GM19023 (cell line): ENCODE measurements around the gene TTC28.

Experiments used
- ATAC-seq: cut with Tn5 transposase; IDR thresholded peaks from one replicate; pipeline ENCODE4 v1.9.1; 2021; ENCODE audit warnings: mild to moderate bottlenecking, moderate library complexity; ENCODE audit not compliant: unreplicated experiment

TTC28 gene

DNA sequence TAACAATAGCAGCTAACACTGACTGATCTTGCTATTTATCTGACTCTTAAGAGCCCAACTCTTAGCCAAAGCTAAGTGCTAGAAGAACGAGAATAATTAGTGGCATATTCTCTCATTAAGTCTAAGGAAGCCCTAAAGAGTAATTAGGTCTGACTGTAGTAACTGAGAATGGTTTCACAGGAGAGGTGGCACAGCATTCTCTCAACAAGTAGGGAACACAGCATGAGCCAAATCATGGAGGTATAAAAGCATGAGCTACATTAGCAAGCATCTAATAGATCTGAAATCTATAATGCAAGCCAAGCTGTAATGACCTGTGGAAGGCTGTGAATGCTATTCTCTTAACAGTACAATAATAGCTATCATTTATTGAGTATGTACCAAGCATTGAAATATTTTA, 230.6 kb downstream of the TTC28 start:
- no peak for ATAC-seq

DNA sequence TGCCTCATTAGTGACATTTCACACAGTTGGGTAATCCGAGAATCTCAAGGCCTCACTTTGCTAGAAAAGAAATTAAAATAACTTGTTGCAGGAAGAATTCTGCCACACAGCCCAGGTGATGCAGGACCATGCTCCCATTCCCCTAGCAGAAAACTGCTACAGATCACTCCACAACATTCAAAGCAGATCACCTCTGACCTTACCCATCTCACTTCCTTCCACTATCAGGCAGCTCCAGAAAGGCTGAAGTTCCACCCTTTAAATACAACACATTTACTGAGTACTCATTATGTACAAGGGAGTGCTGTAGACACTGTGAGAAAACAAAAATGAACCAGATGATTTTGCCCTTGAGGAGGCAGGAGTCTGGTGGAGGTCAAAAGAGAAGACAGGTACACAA, 231.0 kb downstream of the TTC28 start:
- ATAC-seq = no peak

- ATAC-seq = no peak
Observed at GRCh38 chr22:28444659-28445058, 235.0 kb downstream of the TTC28 start.

DNA sequence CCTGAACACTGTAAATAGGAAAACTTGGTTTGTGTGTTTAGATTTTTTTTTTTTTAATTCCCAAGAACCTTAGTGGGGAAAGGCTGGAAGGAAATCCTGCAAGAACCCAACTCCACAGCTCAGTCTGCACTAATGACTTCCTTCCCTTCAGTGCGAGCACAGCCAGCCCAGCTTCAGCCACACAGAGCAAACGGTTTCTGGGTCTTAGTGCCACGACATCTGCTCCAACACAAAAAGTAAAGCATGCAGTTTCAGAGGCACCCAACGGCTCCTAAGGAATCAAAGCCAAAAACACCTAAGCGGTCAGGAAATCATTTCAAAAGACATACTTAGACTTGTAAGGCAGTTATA, 236.1 kb downstream of the TTC28 start:
- ATAC-seq = no peak

DNA sequence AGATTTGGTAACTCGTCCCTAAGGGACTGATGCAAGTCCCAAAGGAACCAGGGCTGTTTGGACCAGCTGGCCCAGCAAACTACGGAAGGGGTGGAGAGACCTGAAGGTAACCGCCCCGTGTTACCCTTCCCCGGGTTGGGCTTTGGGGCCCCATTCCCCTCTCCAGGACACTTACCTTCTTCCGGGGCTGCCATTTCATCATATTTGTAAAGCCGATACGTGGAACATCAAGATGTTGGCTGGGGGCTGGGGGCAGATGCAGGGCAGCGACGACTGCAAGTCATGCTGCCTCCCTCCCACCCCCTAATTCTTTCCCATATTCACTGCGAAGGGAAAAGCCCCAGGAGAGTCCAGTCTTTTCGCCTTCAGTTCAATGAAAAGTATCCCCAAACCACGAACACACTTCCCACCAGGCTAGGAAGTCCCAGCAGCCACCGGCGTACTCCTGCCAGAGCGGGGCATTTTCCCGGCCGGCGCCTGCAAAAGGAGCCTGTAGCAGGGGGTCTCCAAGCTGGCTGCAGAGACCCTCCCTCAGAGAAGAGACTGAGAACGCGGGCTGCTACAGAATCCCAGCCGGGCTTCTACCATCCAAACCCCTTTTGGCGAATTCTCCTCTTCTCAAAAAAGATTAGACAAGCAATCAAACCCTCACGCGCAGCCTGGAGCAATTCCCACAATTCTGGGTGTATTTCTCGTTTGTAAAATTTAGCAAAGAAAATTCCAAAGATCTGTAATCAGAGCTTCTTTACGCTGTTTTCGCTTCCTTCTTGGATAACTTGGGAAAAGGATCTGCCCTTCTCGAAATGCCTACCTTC, 236.7 kb downstream of the TTC28 start:
- no peak for ATAC-seq

- peak; percentile 52 for ATAC-seq
Observed at GRCh38 chr22:28442264-28442710, 237.4 kb downstream of the TTC28 start.

GRCh38 chr22:28441720-28442263, 237.8 kb downstream of the TTC28 start:
- ATAC-seq = no peak

- ATAC-seq = no peak
Observed at GRCh38 chr22:28440592-28441390, 238.8 kb downstream of the TTC28 start.

DNA sequence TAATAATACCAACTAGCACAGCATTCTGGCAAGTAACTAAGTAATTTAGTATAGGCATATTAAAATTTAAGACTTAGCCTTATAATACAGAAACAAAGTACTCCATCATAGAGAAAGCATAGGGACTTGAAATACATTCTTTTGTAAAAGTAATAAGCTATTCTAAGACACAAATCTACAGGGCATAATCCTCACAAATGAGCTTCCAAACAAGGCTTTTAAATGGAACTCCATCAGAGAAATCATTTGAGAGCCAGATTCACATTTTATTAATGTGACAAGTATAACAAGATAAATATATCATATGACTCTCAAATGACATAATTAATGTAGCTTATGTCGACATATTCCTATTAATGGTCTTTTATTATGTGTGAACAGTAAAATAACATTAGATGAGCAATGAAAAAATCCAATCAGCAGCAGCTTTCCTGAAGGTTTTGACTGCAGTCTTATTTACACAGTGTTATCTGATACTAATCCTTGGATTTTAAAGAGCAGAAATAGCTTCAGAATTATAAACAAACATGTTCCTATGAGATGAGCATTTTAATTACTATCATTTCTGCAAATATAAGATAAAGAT, 241.4 kb downstream of the TTC28 start:
- ATAC-seq = no peak

DNA sequence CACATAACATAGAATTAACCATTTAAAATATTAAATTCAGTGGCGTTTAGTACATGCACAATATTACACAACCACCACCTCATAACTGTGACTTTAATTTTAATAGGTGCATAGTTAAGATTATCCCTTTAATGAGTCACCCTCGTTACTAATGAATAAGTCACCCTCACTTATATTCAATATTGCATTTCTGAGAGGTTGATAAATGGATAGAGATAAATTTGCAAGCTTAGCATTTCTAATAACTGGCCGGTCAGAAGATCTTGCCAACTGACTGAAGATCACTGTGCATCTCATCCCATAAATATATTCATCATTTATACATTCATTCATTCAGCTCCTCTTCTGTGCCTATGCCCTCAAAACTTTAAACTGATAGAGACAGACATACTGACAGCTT, 243.7 kb downstream of the TTC28 start:
- no peak for ATAC-seq

DNA sequence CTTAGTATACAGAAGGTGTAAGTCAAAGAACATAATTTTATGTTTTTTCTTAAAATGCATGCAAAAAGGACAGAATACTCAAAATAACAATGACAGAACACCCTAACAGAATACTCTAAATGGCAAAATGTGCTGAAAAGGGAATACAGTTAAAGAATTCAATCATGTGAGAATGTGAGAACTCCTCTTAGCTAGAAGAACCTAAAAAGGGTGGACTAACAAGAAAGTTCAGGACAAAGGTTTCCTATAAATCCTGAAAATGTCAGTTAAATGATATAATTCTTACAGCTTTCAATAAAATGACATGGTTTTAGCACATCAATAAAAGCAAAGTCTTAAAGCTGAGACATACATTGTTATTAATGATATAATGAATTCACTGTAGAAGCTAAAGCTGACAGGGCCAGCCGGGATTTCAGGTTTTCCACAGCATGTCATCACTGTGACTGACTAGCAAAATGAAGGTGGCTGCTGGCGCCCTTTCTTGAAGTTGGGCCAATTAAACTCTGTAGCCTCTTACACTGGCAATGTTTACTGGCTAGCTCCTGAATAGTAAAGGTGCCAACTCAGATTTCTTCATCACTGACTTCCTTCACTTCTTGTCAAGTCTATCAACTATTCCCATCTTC, 244.4 kb downstream of the TTC28 start:
- ATAC-seq = no peak

DNA sequence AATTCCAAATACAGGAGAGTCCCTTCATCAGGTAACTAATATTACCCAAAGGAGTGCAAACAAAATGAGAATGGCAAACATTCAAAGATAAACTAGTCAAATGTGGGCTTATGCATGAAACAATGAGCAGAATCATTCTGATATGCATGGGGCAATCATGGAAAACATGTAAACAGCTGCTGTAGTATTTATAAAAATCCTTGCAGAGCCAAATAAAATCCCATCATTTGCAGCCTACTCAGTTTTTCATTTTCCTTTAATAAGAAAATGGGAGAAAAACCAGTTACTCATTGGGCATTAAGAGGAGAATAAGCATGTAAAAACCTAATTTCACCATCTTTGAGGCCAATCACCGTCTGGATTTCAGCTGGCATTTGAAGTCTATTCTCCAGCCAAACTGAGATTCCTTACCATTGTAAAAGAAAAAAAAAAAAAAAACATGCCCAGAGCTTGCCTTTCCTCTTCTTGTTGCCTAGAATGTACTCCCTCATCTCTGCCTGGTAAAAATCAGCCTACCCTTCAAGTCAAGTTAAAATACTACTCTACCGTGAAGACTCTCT, 249.1 kb downstream of the TTC28 start:
- no peak for ATAC-seq

GRCh38 chr22:28429711-28430110, 249.9 kb downstream of the TTC28 start:
- no peak for ATAC-seq

- no peak for ATAC-seq
Observed at GRCh38 chr22:28428271-28428670, 251.4 kb downstream of the TTC28 start.

- no peak for ATAC-seq
Observed at GRCh38 chr22:28426346-28427132, 253.1 kb downstream of the TTC28 start.

DNA sequence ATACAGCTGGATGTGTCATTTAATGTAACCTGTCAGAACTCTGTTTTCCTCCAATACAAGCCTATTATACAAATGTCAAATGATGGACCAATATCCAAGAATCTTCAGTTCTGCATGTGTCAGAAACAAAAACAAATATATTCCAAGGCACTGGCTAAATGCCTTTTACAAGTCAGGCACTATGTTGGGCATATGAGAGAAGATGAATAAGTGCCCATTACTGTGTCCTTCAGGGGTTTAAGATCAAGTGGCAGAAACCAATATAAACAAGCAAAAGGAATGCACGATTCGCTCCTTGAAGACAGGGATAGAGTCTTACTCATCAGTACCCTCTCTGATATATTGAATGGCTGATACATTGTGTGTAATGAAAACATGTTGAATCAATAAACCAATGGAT, 254.4 kb downstream of the TTC28 start:
- ATAC-seq = no peak

- ATAC-seq = no peak
Observed at GRCh38 chr22:28424427-28425080, 255.1 kb downstream of the TTC28 start.

DNA sequence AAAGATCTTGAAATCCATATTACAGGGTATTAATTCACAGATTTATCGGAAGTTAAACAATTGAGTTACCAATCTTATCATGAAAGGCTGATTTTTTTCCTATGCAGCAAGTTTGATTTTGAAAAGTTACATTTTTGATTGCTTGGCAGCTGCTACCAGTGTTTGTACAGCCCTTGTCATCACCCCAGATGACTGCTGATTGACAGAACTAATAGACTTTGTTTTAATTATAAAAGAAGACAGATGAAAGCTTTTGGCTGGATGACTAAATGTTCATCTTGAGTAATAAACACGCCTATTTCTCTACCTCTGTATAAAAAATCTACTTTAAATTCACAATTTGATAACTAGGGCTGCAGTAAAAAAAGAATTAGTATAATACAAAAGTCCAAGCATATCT, 259.7 kb downstream of the TTC28 start:
- ATAC-seq = no peak

- no peak for ATAC-seq
Observed at GRCh38 chr22:28418008-28418407, 261.6 kb downstream of the TTC28 start.

DNA sequence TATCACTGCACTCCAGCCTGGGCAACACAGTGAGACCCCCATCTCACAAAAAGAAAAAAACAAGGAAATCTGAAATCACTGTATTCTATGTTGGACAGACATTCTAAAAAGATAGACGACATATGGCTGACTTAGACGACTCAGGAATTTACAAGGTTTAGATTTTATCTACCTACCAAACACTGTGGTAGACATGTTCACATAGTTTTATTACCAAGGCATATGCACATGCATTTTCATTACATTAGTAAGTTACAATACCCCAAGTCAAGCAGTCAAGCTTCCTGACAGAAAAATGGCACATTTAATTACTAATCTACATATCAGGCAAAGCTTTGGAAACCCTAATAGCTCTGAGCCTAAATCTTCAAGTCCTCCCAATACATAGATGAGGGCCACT, 262.2 kb downstream of the TTC28 start:
- no peak for ATAC-seq
